ENCODE measurements around the gene SBSN. TPM values are rescaled to one million over a fixed set of nuclear protein-coding genes. Genes with fewer than 3 reads are reported as not detected.
A peak's percentile ranks its signal among the peaks of the same experiment; 100 is the strongest.

Gene SBSN
- polyA plus RNA-seq, 12 donors = 0.24 to 26.7 (median 8.1) TPM; not detected in 8

DNA sequence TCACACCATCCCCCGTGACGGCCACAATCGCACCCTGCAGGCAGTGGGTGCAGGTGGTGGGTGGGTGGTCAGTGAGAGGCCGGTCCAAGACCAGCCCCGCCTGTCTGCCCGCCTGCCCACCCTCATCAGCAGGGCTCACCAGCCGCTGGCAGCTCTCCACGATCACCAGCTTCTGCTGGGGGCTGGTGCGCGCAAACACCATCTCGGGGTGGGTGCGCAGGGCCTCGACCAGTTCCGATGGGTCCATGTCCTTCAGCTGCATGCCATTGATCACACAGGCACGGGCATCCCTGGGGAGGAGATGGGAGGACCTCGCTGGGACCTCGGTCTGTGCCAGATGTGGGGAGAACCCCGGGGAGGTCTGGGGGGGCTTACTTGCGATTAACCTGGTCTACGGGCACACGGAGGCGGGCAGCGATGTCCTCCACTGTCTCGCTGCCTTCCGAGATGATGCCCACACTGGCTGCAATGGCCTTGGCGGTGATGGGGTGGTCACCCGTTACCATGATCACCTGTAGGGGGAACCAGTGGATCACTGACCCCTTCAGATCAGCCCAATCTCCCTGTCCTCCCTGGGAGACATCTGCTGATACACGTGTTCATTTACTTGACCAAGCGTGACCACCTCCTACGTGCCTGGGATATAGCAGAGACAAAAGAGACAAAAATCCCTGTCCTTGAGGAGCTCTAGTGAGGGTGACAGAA, 27.3 kb upstream of the SBSN start:
- DNase-seq = no peak

GRCh38 chr19:35554076-35554475, 26.0 kb upstream of the SBSN start:
- no peak for DNase-seq

- no peak for DNase-seq
Measured at GRCh38 chr19:35553385-35554000, 25.4 kb upstream of the SBSN start.

GRCh38 chr19:35552534-35553384, 24.6 kb upstream of the SBSN start:
- DNase-seq = no peak

GRCh38 chr19:35551091-35551810, 23.1 kb upstream of the SBSN start:
- DNase-seq = no peak

DNA sequence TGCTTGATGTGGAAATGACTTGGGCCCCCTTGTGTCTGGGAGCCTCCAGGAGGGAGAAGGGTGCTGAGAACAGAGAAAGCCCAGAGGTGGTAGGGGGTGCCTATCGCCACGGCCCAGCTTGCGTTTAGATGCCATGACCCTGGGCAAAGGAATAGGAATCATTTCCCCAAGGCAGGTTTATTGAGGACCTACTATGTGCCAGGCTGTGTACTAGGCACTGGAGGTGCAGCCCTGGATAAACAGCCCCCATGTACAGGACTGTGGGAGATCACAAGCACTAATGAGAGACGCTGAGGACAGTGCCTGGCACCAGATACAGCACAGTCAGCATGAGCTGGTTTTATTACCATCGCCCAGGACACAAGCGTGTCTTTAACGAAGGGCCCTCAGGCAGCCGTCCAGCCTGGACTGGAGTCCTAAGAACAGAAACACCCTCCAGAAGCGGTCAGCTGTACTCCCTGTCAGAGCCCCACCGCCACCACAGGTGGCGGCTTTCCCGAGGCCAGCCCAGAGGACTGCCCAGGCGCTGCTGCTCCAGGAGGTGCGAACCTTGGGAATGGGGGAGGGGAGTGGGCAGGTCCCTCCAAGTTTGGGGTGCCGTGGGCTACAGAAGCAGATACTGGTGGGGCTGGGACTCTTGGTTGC, 21.9 kb upstream of the SBSN start:
- no peak for DNase-seq

- peak; percentile 27 for DNase-seq
Measured at GRCh38 chr19:35549174-35549788, 21.2 kb upstream of the SBSN start.

DNA sequence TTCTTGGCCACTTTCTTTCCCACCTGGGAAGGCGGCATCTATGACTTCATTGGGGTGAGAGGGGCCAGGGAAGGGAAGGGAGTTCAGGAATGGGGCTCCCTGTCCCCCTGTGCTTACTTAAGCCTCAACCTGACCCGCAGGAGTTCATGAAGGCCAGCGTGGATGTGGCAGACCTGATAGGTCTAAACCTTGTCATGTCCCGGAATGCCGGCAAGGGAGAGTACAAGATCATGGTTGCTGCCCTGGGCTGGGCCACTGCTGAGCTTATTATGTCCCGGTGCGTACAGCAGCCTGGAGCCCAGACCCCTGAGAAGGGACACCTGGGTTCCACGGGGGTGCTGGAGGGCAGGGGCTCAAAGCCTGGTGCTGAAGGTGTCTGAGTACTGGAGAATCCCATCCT, 18.4 kb upstream of the SBSN start:
- no peak for DNase-seq

- no peak for DNase-seq
Measured at GRCh38 chr19:35545855-35546381, 17.8 kb upstream of the SBSN start.

DNA sequence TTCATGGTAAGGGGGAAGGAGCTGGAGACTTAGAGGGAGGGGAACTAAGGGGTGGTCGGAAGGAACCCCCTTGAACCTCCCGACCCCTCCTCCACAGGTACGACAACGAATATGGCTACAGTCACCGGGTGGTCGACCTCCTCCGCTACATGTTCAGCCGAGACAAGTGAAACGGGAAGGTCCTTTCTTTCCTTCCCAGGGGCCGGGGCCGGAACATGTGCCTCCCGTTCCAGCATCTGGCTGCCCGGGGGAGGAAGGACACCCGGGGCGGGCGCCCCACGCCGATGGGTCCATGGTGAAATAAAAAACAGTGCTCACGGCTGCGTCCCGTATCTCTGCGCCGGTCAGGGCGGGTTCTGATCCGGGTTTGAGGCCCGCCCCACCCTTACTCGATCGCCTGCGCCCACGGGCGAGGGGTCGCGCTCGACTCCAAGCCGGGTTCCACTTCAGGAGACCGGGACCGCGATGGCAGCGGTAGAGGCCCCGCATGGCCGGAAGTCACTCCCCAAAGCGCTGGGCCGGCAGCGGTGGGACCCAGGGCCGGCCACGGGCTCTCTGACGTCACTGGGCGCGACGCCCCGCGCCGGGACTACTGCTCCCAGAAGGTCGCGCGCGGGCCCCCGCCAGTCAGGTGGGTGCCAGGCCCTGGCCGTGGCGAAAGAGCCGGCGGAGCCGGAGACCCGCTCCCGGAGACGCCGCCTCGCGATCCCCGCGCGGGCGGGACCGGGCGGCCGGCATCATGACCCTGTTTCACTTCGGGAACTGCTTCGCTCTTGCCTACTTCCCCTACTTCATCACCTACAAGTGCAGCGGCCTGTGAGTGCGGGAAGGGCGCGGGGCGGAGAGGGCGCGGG, 17.1 kb upstream of the SBSN start, which contains the start of gene TMEM147:
TMEM147 (plus strand) TSS at position 626 of the 854 bp plus-strand sequence; CDS start at position 740, 114 bp downstream.
- peak; percentile 90 for DNase-seq

- no peak for DNase-seq
Measured at GRCh38 chr19:35544110-35544802, 16.1 kb upstream of the SBSN start.

DNA sequence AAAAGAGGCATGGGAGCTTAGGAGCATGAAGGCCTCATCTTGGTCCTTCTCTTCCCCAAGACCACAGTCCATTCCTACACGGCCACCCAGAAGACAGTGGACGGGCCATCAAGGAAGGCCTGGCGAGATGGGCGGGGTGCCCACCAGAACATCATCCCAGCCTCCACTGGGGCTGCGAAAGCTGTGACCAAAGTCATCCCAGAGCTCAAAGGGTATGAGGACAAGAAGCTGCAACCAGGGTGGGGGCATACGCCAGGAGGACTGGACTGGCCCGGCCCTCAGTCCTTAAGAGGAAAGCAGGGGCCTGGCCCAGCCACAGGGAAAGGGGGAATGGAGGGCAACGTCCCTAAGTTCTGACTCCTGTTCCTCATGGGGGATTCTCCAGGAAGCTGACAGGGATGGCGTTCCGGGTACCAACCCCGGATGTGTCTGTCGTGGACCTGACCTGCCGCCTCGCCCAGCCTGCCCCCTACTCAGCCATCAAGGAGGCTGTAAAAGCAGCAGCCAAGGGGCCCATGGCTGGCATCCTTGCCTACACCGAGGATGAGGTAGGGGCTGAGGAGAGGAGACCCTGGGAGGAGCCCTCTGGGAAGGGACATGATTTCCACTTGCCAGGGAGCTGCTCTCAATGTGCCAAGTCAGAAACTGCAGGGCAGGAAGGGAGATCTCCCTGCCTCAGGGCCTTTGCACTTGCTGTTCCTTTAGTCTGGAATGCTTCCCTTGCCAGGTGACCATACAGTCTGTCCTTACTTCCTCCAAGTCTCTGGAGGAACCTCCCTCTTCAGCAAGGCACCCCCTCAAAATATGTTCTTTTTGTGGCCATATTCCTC, 15.4 kb upstream of the SBSN start:
- DNase-seq = no peak

DNA sequence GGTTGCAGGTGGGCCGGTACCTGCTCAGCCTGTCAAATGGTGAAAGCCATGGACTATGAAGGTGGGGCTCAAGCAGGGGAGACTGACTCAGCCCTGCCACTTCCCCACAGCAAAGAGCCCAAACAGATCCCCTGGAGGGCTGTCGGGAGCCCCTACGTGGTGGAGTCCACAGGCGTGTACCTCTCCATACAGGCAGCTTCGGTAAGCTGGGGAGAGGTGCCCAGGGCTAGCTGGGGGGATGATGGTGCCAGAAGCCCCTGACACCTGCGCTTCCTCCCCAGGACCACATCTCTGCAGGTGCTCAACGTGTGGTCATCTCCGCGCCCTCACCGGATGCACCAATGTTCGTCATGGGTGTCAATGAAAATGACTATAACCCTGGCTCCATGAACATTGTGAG, 14.1 kb upstream of the SBSN start:
- no peak for DNase-seq

DNA sequence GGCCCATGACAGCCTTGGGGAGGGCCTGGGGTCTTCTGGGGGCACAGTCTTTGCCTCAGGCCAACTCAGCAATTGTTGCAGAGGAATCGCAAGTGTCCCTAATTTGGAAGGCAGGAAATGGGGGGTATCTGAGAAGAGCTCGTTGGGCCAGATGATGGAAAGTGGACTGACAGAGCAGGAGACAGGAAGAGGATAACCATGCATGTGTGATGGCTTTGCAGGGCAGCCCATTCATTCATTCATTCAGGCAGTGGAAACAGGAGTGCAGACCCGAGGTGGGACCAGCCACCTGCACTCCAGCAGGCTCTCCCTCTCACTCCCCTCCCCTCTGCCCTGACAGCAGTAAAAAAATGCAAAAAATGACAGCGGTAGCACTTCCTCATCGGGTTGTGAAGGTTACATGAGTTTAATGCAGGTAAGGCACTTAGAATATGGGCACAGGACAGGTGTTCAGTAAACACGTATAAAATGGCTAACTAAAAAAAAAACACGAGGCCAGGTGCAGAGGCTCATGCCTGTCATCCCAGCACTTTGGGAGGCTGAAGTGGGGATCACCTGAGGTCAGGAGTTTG, 12.3 kb upstream of the SBSN start:
- no peak for DNase-seq

GRCh38 chr19:35539850-35540249, 11.7 kb upstream of the SBSN start:
- no peak for DNase-seq

GRCh38 chr19:35539314-35539713, 11.2 kb upstream of the SBSN start:
- DNase-seq = no peak

DNA sequence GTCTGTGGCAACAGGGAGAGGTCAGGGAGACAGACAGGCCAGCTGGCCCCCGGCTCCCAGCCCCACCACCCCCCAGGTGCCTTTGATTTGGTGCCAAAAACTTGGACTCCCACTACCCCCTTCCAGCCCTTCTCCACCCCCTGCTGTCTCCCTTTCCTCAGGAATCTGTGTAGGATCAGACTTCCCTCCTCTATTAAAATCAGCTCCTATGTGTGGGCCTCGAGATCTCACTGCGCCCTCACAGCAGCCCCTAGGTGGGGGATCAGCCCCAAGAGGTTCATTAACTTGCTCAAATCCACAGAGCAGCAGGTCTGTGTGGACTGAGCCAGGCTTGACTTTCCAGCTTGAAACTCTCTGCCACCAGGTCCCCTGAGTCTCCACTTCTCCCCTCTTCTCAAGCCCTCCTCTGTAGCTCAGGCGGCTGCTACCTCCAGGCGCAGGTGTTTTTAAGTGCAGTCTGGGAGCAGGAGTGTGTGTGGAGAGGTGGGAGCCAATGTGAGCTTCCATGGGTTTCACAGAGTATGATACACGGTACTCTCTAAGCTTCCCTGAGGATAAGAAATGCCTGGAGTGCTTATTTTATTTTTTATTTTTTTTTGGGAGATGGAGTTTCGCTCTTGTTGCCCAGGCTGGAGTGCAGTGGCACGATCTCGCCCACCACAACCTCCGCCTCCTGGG, 6.8 kb upstream of the SBSN start:
- DNase-seq = no peak

All from muscle of arm (tissue), 12 donors.